HCT116 (cell line): ENCODE data around the gene C1QB. TPM values are rescaled to one million over a fixed set of nuclear protein-coding genes. Genes with fewer than 3 reads are reported as not detected.

Experiments
- ATAC-seq: fragments of 200-7000 bp; cut with Tn5 transposase; 2 replicates; pipeline ENCODE4 v1.9.1; 2020; ENCODE audit warnings: mild to moderate bottlenecking, moderate library complexity
- BruUV-seq: library from RNA; stranded (reverse); fragments of 400-500 nt; replicated peaks from 2 replicates; lab custom pipeline; 2021; lab: Mats Ljungman, UMichigan
- CTCF ChIA-PET: fragments of 300-600 bp; sonication (Branson Sonifier 250); formaldehyde crosslinking; loops from one replicate; lab custom pipeline; 2021; ENCODE audit warnings: antibody characterized with exemption; lab: Charles Lee
- POLR2A ChIA-PET: fragments of 300-600, 350-600 bp; sonication (Branson Sonifier 250); formaldehyde crosslinking; loops from one replicate; lab custom pipeline; 2021; ENCODE audit warnings: antibody characterized with exemption; lab: Charles Lee
- RAD21 ChIA-PET, 2 experiments: fragments of 300-600 bp; sonication (Branson Sonifier 250); formaldehyde crosslinking; loops; one replicate each; lab custom pipeline; 2023; ENCODE audit warnings: low total read pairs in 2 of 2; ENCODE audit not compliant: uncharacterized antibody in 2 of 2, unreplicated experiment in 2 of 2, low non-redundant PET in 1 of 2; lab: Charles Lee
- DNase-seq: peaks from one replicate; pipeline ENCODE4 v3.0.0-alpha.2; 2010; ENCODE audit warnings: low read depth, low spot score
- H2AFZ ChIP-seq: fragments of 200-600 bp; shearing (Covaris generic), sonication (generic); 2 replicates; pipeline ENCODE4 v1.6.1; 2017; ENCODE audit warnings: low read depth, mixed run types, mixed read lengths, antibody characterized with exemption, low read length; ENCODE audit not compliant: poor library complexity, severe bottlenecking
- H3K27ac ChIP-seq: 2 replicates; pipeline ENCODE4 v1.5.1; 2012; ENCODE audit warnings: low read depth, low read length
- H3K27me3 ChIP-seq: fragments of 200-600 bp; sonication (generic); 2 replicates; pipeline ENCODE4 v1.6.1; 2016; ENCODE audit warnings: mixed run types, low read length, mixed read lengths; ENCODE audit not compliant: insufficient read depth
- H3K36me3 ChIP-seq, 2 experiments: fragments of 200-500 bp in 1 of 2; fragments of 200-600 bp in 1 of 2; sonication (Bioruptor generic) in 1 of 2; sonication (generic) in 1 of 2; 2 replicates each; pipeline versions ENCODE4 v1.5.1 to v1.6.1; 2014 to 2016; ENCODE audit warnings: low read length in 2 of 2, inconsistent platforms in 1 of 2, mixed read lengths in 1 of 2, mixed run types in 1 of 2; ENCODE audit not compliant: insufficient read depth in 2 of 2, control insufficient read depth in 1 of 2
- H3K4me1 ChIP-seq, 2 experiments: fragments of 200-600 bp in 1 of 2; sonication (generic) in 1 of 2; 2 replicates each; pipeline versions ENCODE4 v1.5.1 to v1.6.1; 2012 to 2017; ENCODE audit warnings: low read length in 2 of 2, inconsistent platforms in 1 of 2, mild to moderate bottlenecking in 1 of 2, mixed read lengths in 1 of 2, mixed run types in 1 of 2, moderate library complexity in 1 of 2; ENCODE audit not compliant: insufficient read depth in 2 of 2, control insufficient read depth in 1 of 2
- H3K4me2 ChIP-seq: fragments of 200-600 bp; sonication (generic); 2 replicates; pipeline ENCODE4 v1.6.1; 2017; ENCODE audit warnings: mixed run types, low read length, mixed read lengths
- H3K4me3 ChIP-seq, 2 experiments: fragments of 200-600 bp in 1 of 2; sonication (generic) in 1 of 2; replicated peaks in 1 of 2; 2 replicates each; pipeline ENCODE4 v1.5.1; 2011 to 2016; ENCODE audit warnings: low read length in 2 of 2, control low read depth in 1 of 2, low read depth in 1 of 2, mild to moderate bottlenecking in 1 of 2, mixed read lengths in 1 of 2, mixed run types in 1 of 2
- H3K79me2 ChIP-seq: fragments of 200-600 bp; sonication (generic); 2 replicates; pipeline ENCODE4 v1.6.1; 2017; ENCODE audit warnings: mild to moderate bottlenecking, mixed run types, low read length, moderate library complexity, mixed read lengths; ENCODE audit not compliant: insufficient read depth
- H3K9ac ChIP-seq: fragments of 200-600 bp; sonication (generic); 2 replicates; pipeline ENCODE4 v1.6.1; 2016; ENCODE audit warnings: low read length, mixed read lengths
- H3K9me2 ChIP-seq: fragments of 200-600 bp; sonication (generic), shearing (Covaris generic); 2 replicates; pipeline ENCODE4 v1.6.1; 2017; ENCODE audit warnings: mixed run types, mild to moderate bottlenecking, moderate library complexity; ENCODE audit not compliant: insufficient read depth
- H3K9me3 ChIP-seq, 2 experiments: fragments of 200-500 bp in 1 of 2; fragments of 200-600 bp in 1 of 2; sonication (Bioruptor generic) in 1 of 2; sonication (generic) in 1 of 2; 2 replicates each; pipeline ENCODE4 v1.6.1; 2014 to 2017; ENCODE audit warnings: low read length in 2 of 2, mixed read lengths in 2 of 2, inconsistent platforms in 1 of 2, low read depth in 1 of 2, mild to moderate bottlenecking in 1 of 2, mixed run types in 1 of 2, moderate library complexity in 1 of 2; ENCODE audit not compliant: control insufficient read depth in 1 of 2, insufficient read depth in 1 of 2
- H4K20me1 ChIP-seq: fragments of 200-600 bp; sonication (generic), shearing (Covaris generic); 2 replicates; pipeline ENCODE4 v1.6.1; 2017; ENCODE audit warnings: mixed run types, mild to moderate bottlenecking, moderate library complexity; ENCODE audit not compliant: insufficient read depth
- CBX3 ChIP-seq: IDR thresholded peaks from 2 replicates; pipeline ENCODE4 v1.6.1; 2012; ENCODE audit warnings: low read depth
- CEBPB ChIP-seq: IDR thresholded peaks from 2 replicates; pipeline ENCODE4 v1.6.1; 2012; ENCODE audit warnings: low read depth
- EGR1 ChIP-seq: IDR thresholded peaks from 2 replicates; pipeline ENCODE4 v1.6.1; 2012; ENCODE audit warnings: low read depth
- ELF1 ChIP-seq: IDR thresholded peaks from 2 replicates; pipeline ENCODE4 v1.6.1; 2012; ENCODE audit warnings: low read depth, borderline replicate concordance
- EZH2phosphoT487 ChIP-seq: fragments of 200-600 bp; IDR thresholded peaks from 2 replicates; pipeline ENCODE4 v1.6.1; 2018; ENCODE audit warnings: antibody characterized with exemption, borderline replicate concordance
- JUND ChIP-seq: IDR thresholded peaks from 2 replicates; pipeline ENCODE4 v1.6.1; 2012
- POLR2A ChIP-seq: IDR thresholded peaks from 2 replicates; pipeline ENCODE4 v1.7.0; 2011; ENCODE audit warnings: borderline replicate concordance; ENCODE audit not compliant: insufficient read depth, insufficient read length; ENCODE audit errors: extremely low read depth
- POLR2AphosphoS5 ChIP-seq: IDR thresholded peaks from 2 replicates; pipeline ENCODE4 v1.6.1; 2011; ENCODE audit warnings: mild to moderate bottlenecking, low read depth, low read length, moderate library complexity
- SRF ChIP-seq: IDR thresholded peaks from 2 replicates; pipeline ENCODE4 v1.6.1; 2012; ENCODE audit warnings: low read depth
- TCF7L2 ChIP-seq: IDR thresholded peaks from 2 replicates; pipeline ENCODE4 v1.7.0; 2011; ENCODE audit warnings: borderline replicate concordance, inconsistent platforms; ENCODE audit not compliant: insufficient read depth, insufficient read length; ENCODE audit errors: extremely low read depth
- YY1 ChIP-seq: IDR thresholded peaks from 2 replicates; pipeline ENCODE4 v1.6.1; 2011; ENCODE audit warnings: low read length, low read depth, moderate library complexity, mild to moderate bottlenecking; ENCODE audit not compliant: insufficient replicate concordance; ENCODE audit errors: extremely low read depth
- ZFX ChIP-seq: fragments of 450-650 bp; IDR thresholded peaks from 2 replicates; pipeline ENCODE4 v1.6.1; 2017
- ZNF274 ChIP-seq: fragments of 200-500 bp; sonication (Bioruptor generic); IDR thresholded peaks from 2 replicates; pipeline ENCODE4 v1.6.1; 2014; ENCODE audit warnings: mild to moderate bottlenecking, low read depth, low read length, inconsistent platforms
- intact Hi-C: fragments of 100-400 bp; cut with micrococcal nuclease; formaldehyde crosslinking; loops from 2 replicates; pipeline ENCODE4 v1.10.0; 2022
- total RNA-seq: library from RNA; stranded (reverse); gene quantifications from one replicate; pipeline ENCODE4 v1.2.1, GENCODE V29; 2021; ENCODE audit not compliant: unreplicated experiment
- TF ChIP-seq, protein P1 (sequence below): IDR thresholded peaks from 2 replicates; pipeline ENCODE4 v1.6.1; 2012; ENCODE audit warnings: low read depth
- TF ChIP-seq, protein P2 (sequence below), 3 experiments: fragments of 200-600 bp in 1 of 3; sonication (generic) in 1 of 3; IDR thresholded peaks in 2 of 3; conservative IDR thresholded peaks in 1 of 3; 2 replicates each; pipeline ENCODE4 v1.5.1; 2012 to 2017; ENCODE audit warnings: low read depth in 2 of 3, low read length in 2 of 3, antibody characterized with exemption in 1 of 3, borderline replicate concordance in 1 of 3, control low read depth in 1 of 3, mild to moderate bottlenecking in 1 of 3, mixed read lengths in 1 of 3, mixed run types in 1 of 3, moderate library complexity in 1 of 3; ENCODE audit not compliant: insufficient read depth in 1 of 3
- TF ChIP-seq, protein P3 (sequence below): IDR thresholded peaks from 2 replicates; pipeline ENCODE4 v1.6.1; 2012
- TF ChIP-seq, protein P4 (sequence below): IDR thresholded peaks from 2 replicates; pipeline ENCODE4 v1.6.1; 2012

C1QB gene
- total RNA-seq, 1 experiment from 2014 or later: 0.32 TPM

DNA sequence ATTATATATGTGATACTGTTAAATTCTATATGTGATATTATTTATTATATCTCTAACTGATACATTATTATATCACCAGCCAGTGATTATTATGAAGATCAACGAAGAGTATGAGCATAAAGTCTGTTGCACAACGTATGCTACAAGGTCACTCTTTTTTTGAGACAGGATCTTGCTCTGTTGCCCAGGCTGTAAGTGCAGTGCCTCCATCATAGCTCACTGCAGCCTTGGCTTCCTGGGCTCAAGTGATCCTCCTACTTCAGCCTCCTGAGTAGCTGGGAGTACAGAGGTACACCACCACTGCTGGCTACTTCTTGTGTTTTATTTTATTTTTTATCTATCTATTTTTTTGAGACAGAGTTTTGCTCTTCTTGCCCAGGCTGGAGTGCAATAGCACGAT is 43.6 kb downstream of the C1QB start:
- Histone ChIP-seq H3K27ac (no peak overlapping the region), H2AFZ (no peak overlapping the region), H3K27me3 (no peaks in the 10 kb centered on the region), H3K4me3 (no peak overlapping the region), H3K79me2 (no peaks in the 10 kb centered on the region), H4K20me1 (no peaks in the 10 kb centered on the region), H3K9me3 (no peaks in the 10 kb centered on the region), H3K36me3 (no peaks in the 10 kb centered on the region), H3K4me2 (no peak overlapping the region), H3K9ac (no peak overlapping the region), H3K9me2 (no peaks in the 10 kb centered on the region), H3K4me1 (no peaks in the 10 kb centered on the region)
- RAD21 ChIA-PET: no interaction called here
- DNase-seq: no peak
- POLR2A ChIA-PET: no interaction called here
- TF ChIP-seq JUND (no peak), TCF7L2 (no peak), YY1 (no peak), ZFX (no peak), POLR2A (no peak), CEBPB (no peak), SRF (no peak), EGR1 (no peak), ELF1 (no peak), POLR2AphosphoS5 (no peak), CBX3 (no peak), ZNF274 (no peak), EZH2phosphoT487 (no peak)
- TF ChIP-seq, protein P1, sequence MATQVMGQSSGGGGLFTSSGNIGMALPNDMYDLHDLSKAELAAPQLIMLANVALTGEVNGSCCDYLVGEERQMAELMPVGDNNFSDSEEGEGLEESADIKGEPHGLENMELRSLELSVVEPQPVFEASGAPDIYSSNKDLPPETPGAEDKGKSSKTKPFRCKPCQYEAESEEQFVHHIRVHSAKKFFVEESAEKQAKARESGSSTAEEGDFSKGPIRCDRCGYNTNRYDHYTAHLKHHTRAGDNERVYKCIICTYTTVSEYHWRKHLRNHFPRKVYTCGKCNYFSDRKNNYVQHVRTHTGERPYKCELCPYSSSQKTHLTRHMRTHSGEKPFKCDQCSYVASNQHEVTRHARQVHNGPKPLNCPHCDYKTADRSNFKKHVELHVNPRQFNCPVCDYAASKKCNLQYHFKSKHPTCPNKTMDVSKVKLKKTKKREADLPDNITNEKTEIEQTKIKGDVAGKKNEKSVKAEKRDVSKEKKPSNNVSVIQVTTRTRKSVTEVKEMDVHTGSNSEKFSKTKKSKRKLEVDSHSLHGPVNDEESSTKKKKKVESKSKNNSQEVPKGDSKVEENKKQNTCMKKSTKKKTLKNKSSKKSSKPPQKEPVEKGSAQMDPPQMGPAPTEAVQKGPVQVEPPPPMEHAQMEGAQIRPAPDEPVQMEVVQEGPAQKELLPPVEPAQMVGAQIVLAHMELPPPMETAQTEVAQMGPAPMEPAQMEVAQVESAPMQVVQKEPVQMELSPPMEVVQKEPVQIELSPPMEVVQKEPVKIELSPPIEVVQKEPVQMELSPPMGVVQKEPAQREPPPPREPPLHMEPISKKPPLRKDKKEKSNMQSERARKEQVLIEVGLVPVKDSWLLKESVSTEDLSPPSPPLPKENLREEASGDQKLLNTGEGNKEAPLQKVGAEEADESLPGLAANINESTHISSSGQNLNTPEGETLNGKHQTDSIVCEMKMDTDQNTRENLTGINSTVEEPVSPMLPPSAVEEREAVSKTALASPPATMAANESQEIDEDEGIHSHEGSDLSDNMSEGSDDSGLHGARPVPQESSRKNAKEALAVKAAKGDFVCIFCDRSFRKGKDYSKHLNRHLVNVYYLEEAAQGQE: no peak
- TF ChIP-seq, protein P2, sequence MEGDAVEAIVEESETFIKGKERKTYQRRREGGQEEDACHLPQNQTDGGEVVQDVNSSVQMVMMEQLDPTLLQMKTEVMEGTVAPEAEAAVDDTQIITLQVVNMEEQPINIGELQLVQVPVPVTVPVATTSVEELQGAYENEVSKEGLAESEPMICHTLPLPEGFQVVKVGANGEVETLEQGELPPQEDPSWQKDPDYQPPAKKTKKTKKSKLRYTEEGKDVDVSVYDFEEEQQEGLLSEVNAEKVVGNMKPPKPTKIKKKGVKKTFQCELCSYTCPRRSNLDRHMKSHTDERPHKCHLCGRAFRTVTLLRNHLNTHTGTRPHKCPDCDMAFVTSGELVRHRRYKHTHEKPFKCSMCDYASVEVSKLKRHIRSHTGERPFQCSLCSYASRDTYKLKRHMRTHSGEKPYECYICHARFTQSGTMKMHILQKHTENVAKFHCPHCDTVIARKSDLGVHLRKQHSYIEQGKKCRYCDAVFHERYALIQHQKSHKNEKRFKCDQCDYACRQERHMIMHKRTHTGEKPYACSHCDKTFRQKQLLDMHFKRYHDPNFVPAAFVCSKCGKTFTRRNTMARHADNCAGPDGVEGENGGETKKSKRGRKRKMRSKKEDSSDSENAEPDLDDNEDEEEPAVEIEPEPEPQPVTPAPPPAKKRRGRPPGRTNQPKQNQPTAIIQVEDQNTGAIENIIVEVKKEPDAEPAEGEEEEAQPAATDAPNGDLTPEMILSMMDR (IDR thresholded peaks at IDR 0.05 in 2 of 3, conservative IDR thresholded peaks at IDR 0.05 in 1 of 3; ENCODE audit: borderline replicate concordance in 1 of 3, insufficient read depth in 1 of 3, low read depth in 2 of 3, low read length in 2 of 3): no peak
- TF ChIP-seq, protein P3, sequence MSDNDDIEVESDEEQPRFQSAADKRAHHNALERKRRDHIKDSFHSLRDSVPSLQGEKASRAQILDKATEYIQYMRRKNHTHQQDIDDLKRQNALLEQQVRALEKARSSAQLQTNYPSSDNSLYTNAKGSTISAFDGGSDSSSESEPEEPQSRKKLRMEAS: no peak
- TF ChIP-seq, protein P4, sequence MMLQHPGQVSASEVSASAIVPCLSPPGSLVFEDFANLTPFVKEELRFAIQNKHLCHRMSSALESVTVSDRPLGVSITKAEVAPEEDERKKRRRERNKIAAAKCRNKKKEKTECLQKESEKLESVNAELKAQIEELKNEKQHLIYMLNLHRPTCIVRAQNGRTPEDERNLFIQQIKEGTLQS: no peak
- CTCF ChIA-PET: interaction anchor here (0.8 kb wide), 1 partner anchor 165 kb away, joined by 4 read pairs; no protein-coding TSS in a partner anchor
- intact Hi-C loops: no loop called here
- no peak for ATAC-seq
- no TSS peak for BruUV-seq
